Activated CD4-positive, alpha-beta memory T cell treated with anti-CD3 and anti-CD28 coated beads, Interleukin-2, amount 10 ng/mL, durations not matched to agents 7 days and 5 days (primary cell): ENCODE results near the gene COQ8B. TPM values are rescaled to one million over a fixed set of nuclear protein-coding genes. Genes with fewer than 3 reads are reported as not detected.
A peak's percentile ranks its signal among the peaks of the same experiment; 100 is the strongest.

Experiments used
- CTCF ChIA-PET: fragments of 350-600 bp; sonication (Branson Sonifier 250); formaldehyde crosslinking; loops from one replicate; lab custom pipeline; 2021; ENCODE audit warnings: antibody characterized with exemption, inconsistent platforms; lab: Charles Lee
- POLR2A ChIA-PET: fragments of 350-600 bp; sonication (Branson Sonifier 250); formaldehyde crosslinking; loops from one replicate; lab custom pipeline; 2021; ENCODE audit warnings: antibody characterized with exemption; lab: Charles Lee
- DNase-seq: peaks from one replicate; pipeline ENCODE4 v3.0.0-alpha.2; 2020
- H3K27ac Mint-ChIP-seq: one replicate; pipeline ENCODE4 v1.8.0; 2021; ENCODE audit warnings: mild to moderate bottlenecking, mixed read lengths
- H3K27me3 Mint-ChIP-seq: one replicate; pipeline ENCODE4 v1.8.0; 2021; ENCODE audit warnings: mixed read lengths
- H3K36me3 Mint-ChIP-seq: one replicate; pipeline ENCODE4 v1.8.0; 2021; ENCODE audit warnings: low read depth, mixed read lengths
- H3K4me1 Mint-ChIP-seq: one replicate; pipeline ENCODE4 v1.8.0; 2021; ENCODE audit warnings: mixed read lengths
- H3K4me3 Mint-ChIP-seq: one replicate; pipeline ENCODE4 v1.8.0; 2021; ENCODE audit warnings: mild to moderate bottlenecking, mixed read lengths
- H3K9me3 Mint-ChIP-seq: one replicate; pipeline ENCODE4 v1.8.0; 2021; ENCODE audit warnings: mixed read lengths
- total RNA-seq, 2 experiments: library from RNA; stranded (reverse); gene quantifications; one replicate each; pipeline ENCODE4 v1.2.3, GENCODE V29; 2021

COQ8B gene
- total RNA-seq, 2 experiments from 2014 or later: 32.5 to 37.7 TPM

DNA sequence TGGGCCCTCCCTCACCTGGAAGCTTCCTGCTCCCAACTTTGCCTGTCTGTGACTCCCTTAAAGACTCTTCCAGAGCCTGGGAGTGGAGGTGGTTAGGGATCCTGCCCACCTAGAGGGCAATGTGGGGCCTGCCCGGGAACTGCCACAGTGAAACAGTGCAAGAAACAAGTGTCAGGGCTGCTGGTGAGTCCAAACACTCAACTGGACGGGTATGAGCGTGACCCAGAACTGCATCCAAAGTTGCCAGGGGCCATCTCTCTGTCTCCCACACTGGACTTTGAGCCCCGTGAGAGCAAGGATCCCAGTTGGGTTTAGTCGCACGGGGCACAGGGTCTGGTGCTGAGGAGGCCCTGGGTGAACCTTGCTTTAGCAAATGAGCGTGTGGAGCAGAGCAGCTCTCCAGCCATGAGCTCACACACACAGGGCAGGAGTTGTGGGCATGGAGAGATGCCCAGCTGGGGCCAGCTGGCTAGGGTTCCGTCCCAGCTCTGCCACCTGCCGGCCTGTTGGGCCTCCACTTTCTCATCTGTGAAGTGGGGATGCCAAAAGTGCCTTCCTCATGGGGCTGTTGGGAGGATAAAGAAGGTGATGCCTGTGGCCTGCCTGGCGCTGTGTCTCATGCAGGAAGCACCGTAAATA lies 23.4 kb downstream of the COQ8B start:
- peaks cover 3% of the 10 kb centered on the region for H3K36me3 Mint-ChIP-seq
- no peak for DNase-seq
- H3K9me3 Mint-ChIP-seq: no peaks in the 10 kb centered on the region
- no peak overlapping the region for H3K27ac Mint-ChIP-seq
- H3K27me3 Mint-ChIP-seq: no peaks in the 10 kb centered on the region
- peaks cover 2% of the 10 kb centered on the region for H3K4me1 Mint-ChIP-seq
- no peak overlapping the region for H3K4me3 Mint-ChIP-seq
- ChIA-PET CTCF (interaction anchor here (0.5 kb wide), 1 partner anchor 1175 kb away, joined by 3 read pairs; no protein-coding TSS in a partner anchor), POLR2A (interaction anchor here (1.2 kb wide), 1 partner anchor 30 kb away, joined by 4 read pairs; no protein-coding TSS in a partner anchor)

DNA sequence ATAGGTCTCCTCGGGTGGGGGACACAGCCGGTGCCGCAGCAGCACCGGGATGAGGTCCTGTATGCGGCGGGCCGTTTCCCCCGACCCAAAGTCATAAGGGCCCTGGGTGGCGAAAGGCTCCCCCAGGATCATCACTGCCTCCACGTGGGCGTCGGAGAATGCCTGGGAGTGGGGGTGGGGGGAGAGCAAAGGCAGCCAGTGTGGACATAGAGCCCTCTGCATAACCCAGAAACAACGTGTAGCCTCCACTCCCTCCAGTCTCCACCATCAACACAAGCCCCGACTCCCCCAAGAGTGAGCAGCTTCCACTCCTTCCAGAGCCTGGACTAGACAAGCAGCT lies 24.5 kb downstream of the COQ8B start:
- DNase-seq: no peak
- ChIA-PET CTCF (interaction anchor here (0.6 kb wide), 1 partner anchor 552 kb away, joined by 3 read pairs; no protein-coding TSS in a partner anchor), POLR2A (interaction anchor here (1.2 kb wide), 1 partner anchor 58 kb away, joined by 7 read pairs; the partner anchor contains the start of gene ACTMAP)
- no peaks in the 10 kb centered on the region for H3K36me3 Mint-ChIP-seq
- H3K4me1 Mint-ChIP-seq: peaks cover 2% of the 10 kb centered on the region
- H3K4me3 Mint-ChIP-seq: no peak overlapping the region
- H3K27ac Mint-ChIP-seq: no peak overlapping the region
- no peaks in the 10 kb centered on the region for H3K9me3 Mint-ChIP-seq
- no peaks in the 10 kb centered on the region for H3K27me3 Mint-ChIP-seq

- DNase-seq: no peak
- no peak overlapping the region for H3K27ac Mint-ChIP-seq
- no peak overlapping the region for H3K4me3 Mint-ChIP-seq
- H3K4me1 Mint-ChIP-seq: peaks cover 2% of the 10 kb centered on the region
- H3K36me3 Mint-ChIP-seq: no peaks in the 10 kb centered on the region
- POLR2A ChIA-PET: interaction anchor here (0.7 to 1.9 kb wide), 5 partner anchors 8 to 571 kb away, joined by 3 to 11 read pairs (median 7); partner anchors contain the start of genes ACTMAP, COQ8B, ITPKC and RAB4B
- H3K9me3 Mint-ChIP-seq: no peaks in the 10 kb centered on the region
- CTCF ChIA-PET: interaction anchor here (0.6 to 1.3 kb wide), 2 partner anchors 59 to 553 kb away, joined by 3 read pairs; partner anchors contain the start of gene ACTMAP
- H3K27me3 Mint-ChIP-seq: no peaks in the 10 kb centered on the region
Observed at GRCh38 chr19:40691421-40692211, 25.1 kb downstream of the COQ8B start.

GRCh38 chr19:40690693-40691420 lies 25.8 kb downstream of the COQ8B start:
- Mint-ChIP-seq H3K4me3 (peak overlapping the region; percentile 78), H3K36me3 (no peaks in the 10 kb centered on the region), H3K27me3 (no peaks in the 10 kb centered on the region), H3K4me1 (peaks cover 2% of the 10 kb centered on the region), H3K27ac (peak overlapping the region; percentile 56), H3K9me3 (no peaks in the 10 kb centered on the region)
- ChIA-PET POLR2A (interaction anchor here (0.7 to 1.9 kb wide), 6 partner anchors 9 to 571 kb away, joined by 3 to 11 read pairs (median 6); partner anchors contain the start of genes ACTMAP, COQ8B, ITPKC and RAB4B), CTCF (interaction anchor here (1.3 kb wide), 1 partner anchor 60 kb away, joined by 3 read pairs; the partner anchor contains the start of gene ACTMAP)
- peak; percentile 90 for DNase-seq

- H3K4me1 Mint-ChIP-seq: peaks cover 2% of the 10 kb centered on the region
- POLR2A ChIA-PET: interaction anchor here (0.9 to 1.9 kb wide), 4 partner anchors 26 to 572 kb away, joined by 4 to 11 read pairs (median 6); partner anchors contain the start of genes ACTMAP, COQ8B, ITPKC and RAB4B
- H3K36me3 Mint-ChIP-seq: peaks cover 6% of the 10 kb centered on the region
- no peaks in the 10 kb centered on the region for H3K27me3 Mint-ChIP-seq
- CTCF ChIA-PET: interaction anchor here (1.3 kb wide), 1 partner anchor 60 kb away, joined by 3 read pairs; the partner anchor contains the start of gene ACTMAP
- H3K4me3 Mint-ChIP-seq: peak within 1 kb of the TSS; percentile 78
- no peak for DNase-seq
- peak within 1 kb of the TSS; percentile 56 for H3K27ac Mint-ChIP-seq
- no peaks in the 10 kb centered on the region for H3K9me3 Mint-ChIP-seq
Observed at GRCh38 chr19:40690050-40690692, 26.5 kb downstream of the COQ8B start, which contains the start of gene NUMBL. Gene NUMBL, minus strand, starts transcription at chr19:40690651. Its CDS starts 168 bp downstream, at chr19:40690483.

GRCh38 chr19:40689339-40690049 lies 27.2 kb downstream of the COQ8B start:
- Mint-ChIP-seq H3K27me3 (no peaks in the 10 kb centered on the region), H3K4me3 (no peak overlapping the region)

DNA sequence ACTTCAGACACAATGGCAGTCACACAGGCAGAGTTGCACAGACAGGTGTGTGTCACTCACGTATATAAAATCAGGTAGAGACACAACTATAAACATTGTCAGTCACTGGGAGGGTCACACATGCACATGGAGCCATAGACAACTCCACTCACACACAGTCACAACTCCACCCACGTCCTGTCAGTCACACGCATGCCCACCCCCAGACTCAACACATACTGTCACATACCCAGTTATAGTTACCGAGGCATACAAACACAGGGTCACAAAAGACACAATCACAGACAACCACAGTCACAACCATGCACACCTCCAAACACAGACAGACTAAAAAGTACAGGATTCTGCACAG lies 27.7 kb downstream of the COQ8B start:
- H3K36me3 Mint-ChIP-seq: peaks cover 6% of the 10 kb centered on the region

More at GRCh38 chr19:40689339-40690049, 27.2 kb downstream of the COQ8B start:
- ChIA-PET CTCF (no interaction called here), POLR2A (no interaction called here)
- peaks cover 2% of the 10 kb centered on the region for H3K4me1 Mint-ChIP-seq
- no peak overlapping the region for H3K27ac Mint-ChIP-seq
- peaks cover 6% of the 10 kb centered on the region for H3K36me3 Mint-ChIP-seq
- no peak for DNase-seq
- H3K9me3 Mint-ChIP-seq: no peaks in the 10 kb centered on the region

GRCh38 chr19:40688309-40688708 lies 28.4 kb downstream of the COQ8B start:
- H3K27ac Mint-ChIP-seq: no peak overlapping the region
- ChIA-PET CTCF (no interaction called here), POLR2A (no interaction called here)
- no peak for DNase-seq
- H3K9me3 Mint-ChIP-seq: no peaks in the 10 kb centered on the region
- H3K4me3 Mint-ChIP-seq: no peak overlapping the region
- H3K4me1 Mint-ChIP-seq: peaks cover 2% of the 10 kb centered on the region
- peaks cover 6% of the 10 kb centered on the region for H3K36me3 Mint-ChIP-seq
- no peaks in the 10 kb centered on the region for H3K27me3 Mint-ChIP-seq

More for the DNA sequence above, 27.7 kb downstream of the COQ8B start:
- no peaks in the 10 kb centered on the region for H3K27me3 Mint-ChIP-seq
- POLR2A ChIA-PET: no interaction called here
- H3K9me3 Mint-ChIP-seq: no peaks in the 10 kb centered on the region
- peaks cover 2% of the 10 kb centered on the region for H3K4me1 Mint-ChIP-seq
- CTCF ChIA-PET: no interaction called here
- no peak for DNase-seq
- H3K27ac Mint-ChIP-seq: no peak overlapping the region
- no peak overlapping the region for H3K4me3 Mint-ChIP-seq

DNA sequence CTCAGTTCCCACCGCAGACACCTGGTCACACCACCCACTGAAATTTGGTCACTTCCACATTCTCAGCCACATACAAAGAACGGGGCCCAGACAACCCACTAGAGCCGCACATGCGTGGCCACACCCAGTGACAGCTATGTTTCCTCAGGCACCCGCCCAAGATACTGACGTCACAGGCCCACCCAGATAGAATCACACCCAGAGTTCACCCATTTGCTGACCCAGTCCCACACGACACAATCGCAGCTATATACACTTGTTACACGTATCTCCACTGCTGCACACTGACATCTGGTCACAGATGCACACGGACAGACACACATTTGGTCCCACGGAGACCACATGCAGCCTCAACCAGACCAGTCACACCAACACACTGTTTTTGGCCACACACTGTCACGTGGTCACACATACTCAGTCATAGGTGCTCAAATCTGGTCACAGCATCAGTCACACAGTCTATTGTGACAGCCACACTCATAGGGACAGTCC lies 29.1 kb downstream of the COQ8B start:
- Mint-ChIP-seq H3K4me3 (no peak overlapping the region), H3K9me3 (no peaks in the 10 kb centered on the region), H3K4me1 (peaks cover 2% of the 10 kb centered on the region), H3K27ac (no peak overlapping the region), H3K27me3 (no peaks in the 10 kb centered on the region), H3K36me3 (peaks cover 6% of the 10 kb centered on the region)
- CTCF ChIA-PET: no interaction called here
- DNase-seq: no peak
- POLR2A ChIA-PET: no interaction called here

GRCh38 chr19:40686882-40687524 lies 29.7 kb downstream of the COQ8B start:
- POLR2A ChIA-PET: no interaction called here

DNA sequence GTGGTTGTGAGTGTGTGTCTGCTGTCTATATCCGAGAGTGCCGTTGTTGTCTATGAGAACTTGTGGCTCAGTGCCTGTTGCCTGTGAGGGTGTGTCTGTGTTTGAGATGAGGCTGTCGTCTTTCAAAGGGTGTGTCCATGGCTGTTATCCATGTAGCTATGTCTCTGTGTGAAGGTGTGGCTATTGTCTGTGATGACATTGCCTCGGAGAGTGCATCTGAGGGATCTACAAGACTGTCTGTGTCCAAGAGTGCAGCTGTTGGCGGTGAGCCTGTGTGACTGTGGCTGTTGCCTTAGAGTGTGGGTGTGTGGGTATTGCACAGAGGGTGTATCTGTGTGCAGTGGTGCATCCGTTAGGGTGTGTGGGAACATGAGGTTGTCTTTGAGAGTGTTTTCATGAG lies 31.1 kb downstream of the COQ8B start:
- no peaks in the 10 kb centered on the region for H3K4me1 Mint-ChIP-seq
- no peaks in the 10 kb centered on the region for H3K9me3 Mint-ChIP-seq
- CTCF ChIA-PET: no interaction called here
- DNase-seq: no peak
- POLR2A ChIA-PET: no interaction called here
- no peak overlapping the region for H3K27ac Mint-ChIP-seq
- H3K4me3 Mint-ChIP-seq: no peak overlapping the region
- peaks cover 6% of the 10 kb centered on the region for H3K36me3 Mint-ChIP-seq
- H3K27me3 Mint-ChIP-seq: no peaks in the 10 kb centered on the region

More at GRCh38 chr19:40686882-40687524, 29.7 kb downstream of the COQ8B start:
- H3K9me3 Mint-ChIP-seq: no peaks in the 10 kb centered on the region
- peaks cover 6% of the 10 kb centered on the region for H3K36me3 Mint-ChIP-seq
- H3K27me3 Mint-ChIP-seq: no peaks in the 10 kb centered on the region
- H3K4me1 Mint-ChIP-seq: peaks cover 2% of the 10 kb centered on the region
- H3K27ac Mint-ChIP-seq: no peak overlapping the region
- CTCF ChIA-PET: no interaction called here
- no peak overlapping the region for H3K4me3 Mint-ChIP-seq
- DNase-seq: no peak
